Left kidney (tissue), 2 donors: Measurements from ENCODE around the gene FAT2. TPM values are rescaled to one million over a fixed set of nuclear protein-coding genes. Genes with fewer than 3 reads are reported as not detected.
"Not testable (repeated sequence)": the region's sequence is repeated elsewhere in the genome, so short reads cannot be mapped to it uniquely, and the experiment has no call there.

Source experiments
- DNase-seq: peaks from one replicate; pipeline ENCODE4 v3.0.0-alpha.2; 2013
- polyA plus RNA-seq: library from polyadenylated mRNA; unstranded; fragments of 120-200 nt; gene quantifications from one replicate; pipeline ENCODE4 v1.2.1, GENCODE V29; 2013; ENCODE audit not compliant: insufficient read length

Gene FAT2
- polyA plus RNA-seq, 1 donor = 9.4 TPM

- no peak for DNase-seq
Observed at GRCh38 chr5:151615431-151615830, 24.3 kb upstream of the FAT2 start.

- no peak for DNase-seq
Observed at GRCh38 chr5:151614565-151614964, 23.4 kb upstream of the FAT2 start.

- DNase-seq = no peak
Observed at GRCh38 chr5:151612689-151613427, 21.7 kb upstream of the FAT2 start.

- DNase-seq = no peak
Observed at GRCh38 chr5:151611127-151611775, 20.1 kb upstream of the FAT2 start.

- no peak for DNase-seq
Observed at GRCh38 chr5:151608522-151608921, 17.4 kb upstream of the FAT2 start.

GRCh38 chr5:151607304-151607703, 16.2 kb upstream of the FAT2 start:
- DNase-seq = no peak

- DNase-seq = no peak
Observed at GRCh38 chr5:151605559-151605958, 14.4 kb upstream of the FAT2 start.

GRCh38 chr5:151602806-151603205, 11.7 kb upstream of the FAT2 start:
- no peak for DNase-seq

- no peak for DNase-seq
Observed at GRCh38 chr5:151601391-151601790, 10.3 kb upstream of the FAT2 start.

- DNase-seq = no peak
Observed at GRCh38 chr5:151600069-151600665, 9.0 kb upstream of the FAT2 start.

GRCh38 chr5:151598984-151599383, 7.9 kb upstream of the FAT2 start:
- DNase-seq = no peak

- no peak for DNase-seq
Observed at GRCh38 chr5:151598549-151598948, 7.4 kb upstream of the FAT2 start.

GRCh38 chr5:151597749-151598148, 6.6 kb upstream of the FAT2 start:
- no peak for DNase-seq

- no peak for DNase-seq
Observed at GRCh38 chr5:151596828-151597539, 5.9 kb upstream of the FAT2 start.

GRCh38 chr5:151595411-151595826, 4.3 kb upstream of the FAT2 start:
- DNase-seq = no peak

GRCh38 chr5:151592855-151593408, 1.8 kb upstream of the FAT2 start:
- DNase-seq = peak; percentile 75

GRCh38 chr5:151589878-151590570, 1.1 kb downstream of the FAT2 start:
- no peak for DNase-seq

GRCh38 chr5:151587796-151588555, 3.2 kb downstream of the FAT2 start:
- no peak for DNase-seq

- no peak for DNase-seq
Observed at GRCh38 chr5:151585970-151586369, 5.2 kb downstream of the FAT2 start.

GRCh38 chr5:151585344-151585743, 5.8 kb downstream of the FAT2 start:
- not testable (repeated sequence) for DNase-seq
